Fibroblast of lung (primary cell): ENCODE results near the gene POLG2. TPM values are rescaled to one million over a fixed set of nuclear protein-coding genes. Genes with fewer than 3 reads are reported as not detected.

ENCODE experiments used
- DNase-seq, 2 donors: peaks; one replicate each; pipeline versions ENCODE4 v3.0.0 to v3.0.0-alpha.2; 2010; ENCODE audit warnings: low read depth in 2 of 2
- H2AFZ ChIP-seq: 2 replicates; pipeline ENCODE4 v1.5.1; 2012; ENCODE audit warnings: low read length, control low read depth, inconsistent platforms
- H3K27ac ChIP-seq: 2 replicates; pipeline ENCODE4 v1.5.1; 2011; ENCODE audit warnings: low read length, control low read depth; ENCODE audit not compliant: insufficient read depth
- H3K27me3 ChIP-seq: 2 replicates; pipeline ENCODE4 v1.5.1; 2011; ENCODE audit warnings: mild to moderate bottlenecking, low read length; ENCODE audit not compliant: control insufficient read depth, insufficient read depth
- H3K36me3 ChIP-seq: 2 replicates; pipeline ENCODE4 v1.5.1; 2011; ENCODE audit warnings: low read length; ENCODE audit not compliant: control insufficient read depth, insufficient read depth
- H3K4me1 ChIP-seq: 2 replicates; pipeline ENCODE4 v1.5.1; 2011; ENCODE audit warnings: low read length; ENCODE audit not compliant: control insufficient read depth, insufficient read depth; ENCODE audit errors: extremely low read depth
- H3K4me2 ChIP-seq: 2 replicates; pipeline ENCODE4 v1.5.1; 2011; ENCODE audit warnings: low read length, control low read depth; ENCODE audit not compliant: insufficient read depth; ENCODE audit errors: extremely low read depth
- H3K4me3 ChIP-seq, 4 experiments: fragments of 200-600 bp in 1 of 4; sonication (generic) in 1 of 4; replicated peaks in 1 of 4; 2 replicates each; pipeline ENCODE4 v1.5.1; 2011 to 2016; ENCODE audit warnings: low read length in 4 of 4, low read depth in 3 of 4, mild to moderate bottlenecking in 3 of 4, control low read depth in 2 of 4, inconsistent platforms in 1 of 4, mixed read lengths in 1 of 4; ENCODE audit not compliant: insufficient read depth in 1 of 4; ENCODE audit errors: control extremely low read depth in 1 of 4
- H3K79me2 ChIP-seq: 2 replicates; pipeline ENCODE4 v1.5.1; 2012; ENCODE audit warnings: mild to moderate bottlenecking, low read length, inconsistent platforms; ENCODE audit not compliant: control insufficient read depth, insufficient read depth
- H3K9ac ChIP-seq: 2 replicates; pipeline ENCODE4 v1.5.1; 2011; ENCODE audit warnings: mild to moderate bottlenecking, low read length, control low read depth; ENCODE audit not compliant: insufficient read depth
- H3K9me3 ChIP-seq: 2 replicates; pipeline ENCODE4 v1.5.1; 2012; ENCODE audit warnings: low read depth, low read length; ENCODE audit not compliant: control insufficient read depth, insufficient read depth
- H4K20me1 ChIP-seq: 2 replicates; pipeline ENCODE4 v1.5.1; 2011; ENCODE audit warnings: low read length; ENCODE audit not compliant: control insufficient read depth, insufficient read depth; ENCODE audit errors: extremely low read depth
- EZH2 ChIP-seq: IDR thresholded peaks from 2 replicates; pipeline ENCODE4 v1.5.1; 2012; ENCODE audit warnings: low read length, control low read depth, mild to moderate bottlenecking; ENCODE audit errors: missing control alignments
- polyA plus RNA-seq, 2 donors: library from polyadenylated mRNA; depleted of rRNA in 1 of 2; stranded (reverse) in 1 of 2; unstranded in 1 of 2; fragments of >200 nt; gene quantifications; 2 replicates each; pipeline ENCODE4 v1.2.1, GENCODE V29; 2011 to 2012; ENCODE audit warnings: missing spikeins in 1 of 2
- total RNA-seq: library from RNA; depleted of rRNA; stranded (reverse); fragments of >200 nt; gene quantifications from 2 replicates; pipeline ENCODE4 v1.2.1, GENCODE V29; 2014
- TF ChIP-seq, protein P1 (sequence below), 2 donors: IDR thresholded peaks in 1 of 2; conservative IDR thresholded peaks in 1 of 2; 1 replicate in 1 of 2; 2 replicates in 1 of 2; pipeline ENCODE4 v1.5.1; 2011 to 2012; ENCODE audit warnings: low read length in 2 of 2, control low read depth in 1 of 2, inconsistent platforms in 1 of 2, low read depth in 1 of 2, mild to moderate bottlenecking in 1 of 2

POLG2 gene
- total and polyA plus RNA-seq, 2 donors (not counting 1 experiment from before 2014, with no cell fraction given), result 6.9 to 21.3 TPM

DNA sequence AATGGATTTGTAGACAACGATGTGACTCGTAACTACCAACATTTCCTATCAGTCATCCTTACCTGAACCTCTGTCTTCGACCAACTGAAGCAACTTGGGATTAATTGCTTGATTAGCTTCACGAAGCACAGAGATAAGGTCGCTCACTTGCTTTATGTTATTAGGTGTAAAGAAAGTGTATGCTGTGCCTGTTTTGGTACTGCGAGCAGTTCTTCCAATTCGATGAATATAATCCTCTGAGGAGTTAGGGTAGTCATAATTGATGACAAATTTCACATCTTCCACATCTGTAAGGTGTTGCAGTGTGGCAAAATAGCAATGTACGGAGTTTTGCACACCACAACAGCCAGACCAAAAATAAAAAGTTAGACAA lies 3.6 kb upstream of the POLG2 start:
- TF ChIP-seq, protein P1, sequence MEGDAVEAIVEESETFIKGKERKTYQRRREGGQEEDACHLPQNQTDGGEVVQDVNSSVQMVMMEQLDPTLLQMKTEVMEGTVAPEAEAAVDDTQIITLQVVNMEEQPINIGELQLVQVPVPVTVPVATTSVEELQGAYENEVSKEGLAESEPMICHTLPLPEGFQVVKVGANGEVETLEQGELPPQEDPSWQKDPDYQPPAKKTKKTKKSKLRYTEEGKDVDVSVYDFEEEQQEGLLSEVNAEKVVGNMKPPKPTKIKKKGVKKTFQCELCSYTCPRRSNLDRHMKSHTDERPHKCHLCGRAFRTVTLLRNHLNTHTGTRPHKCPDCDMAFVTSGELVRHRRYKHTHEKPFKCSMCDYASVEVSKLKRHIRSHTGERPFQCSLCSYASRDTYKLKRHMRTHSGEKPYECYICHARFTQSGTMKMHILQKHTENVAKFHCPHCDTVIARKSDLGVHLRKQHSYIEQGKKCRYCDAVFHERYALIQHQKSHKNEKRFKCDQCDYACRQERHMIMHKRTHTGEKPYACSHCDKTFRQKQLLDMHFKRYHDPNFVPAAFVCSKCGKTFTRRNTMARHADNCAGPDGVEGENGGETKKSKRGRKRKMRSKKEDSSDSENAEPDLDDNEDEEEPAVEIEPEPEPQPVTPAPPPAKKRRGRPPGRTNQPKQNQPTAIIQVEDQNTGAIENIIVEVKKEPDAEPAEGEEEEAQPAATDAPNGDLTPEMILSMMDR (conservative IDR thresholded peaks at IDR 0.05 in 1 of 2, IDR thresholded peaks at IDR 0.05 in 1 of 2; ENCODE audit: low read depth in 1 of 2, low read length in 2 of 2), result no peak
- TF ChIP-seq EZH2, result no peak
- Histone ChIP-seq H3K79me2 (peaks cover 65% of the 10 kb centered on the region), H3K4me2 (no peak overlapping the region), H3K27ac (no peak overlapping the region), H3K4me3 (no peak overlapping the region), H3K9me3 (no peaks in the 10 kb centered on the region), H3K27me3 (no peaks in the 10 kb centered on the region), H3K4me1 (peaks cover 12% of the 10 kb centered on the region), H4K20me1 (peaks cover 15% of the 10 kb centered on the region), H2AFZ (no peak overlapping the region), H3K36me3 (peaks cover 29% of the 10 kb centered on the region), H3K9ac (no peak overlapping the region)
- DNase-seq, result no peak

GRCh38 chr17:64499805-64500486 lies 3.1 kb upstream of the POLG2 start:
- no peak overlapping the region for H3K9ac ChIP-seq
- no peak overlapping the region for H2AFZ ChIP-seq
- H4K20me1 ChIP-seq, result peaks cover 13% of the 10 kb centered on the region
- no peak overlapping the region for H3K4me3 ChIP-seq
- H3K9me3 ChIP-seq, result no peaks in the 10 kb centered on the region
- H3K27me3 ChIP-seq, result no peaks in the 10 kb centered on the region
- peaks cover 12% of the 10 kb centered on the region for H3K4me1 ChIP-seq
- peaks cover 63% of the 10 kb centered on the region for H3K79me2 ChIP-seq
- TF ChIP-seq, protein P1 (conservative IDR thresholded peaks at IDR 0.05 in 1 of 2, IDR thresholded peaks at IDR 0.05 in 1 of 2; ENCODE audit: low read depth in 1 of 2, low read length in 2 of 2), result no peak
- no peak overlapping the region for H3K4me2 ChIP-seq
- no peak overlapping the region for H3K27ac ChIP-seq
- H3K36me3 ChIP-seq, result peaks cover 29% of the 10 kb centered on the region
- DNase-seq, result peak in 1 of 2 donors; percentile 62

- no peak overlapping the region for H2AFZ ChIP-seq
- H3K9ac ChIP-seq, result no peak overlapping the region
- peaks cover 10% of the 10 kb centered on the region for H3K4me1 ChIP-seq
- H3K36me3 ChIP-seq, result peaks cover 26% of the 10 kb centered on the region
- no peaks in the 10 kb centered on the region for H3K9me3 ChIP-seq
- H3K27me3 ChIP-seq, result no peaks in the 10 kb centered on the region
- TF ChIP-seq, protein P1 (conservative IDR thresholded peaks at IDR 0.05 in 1 of 2, IDR thresholded peaks at IDR 0.05 in 1 of 2; ENCODE audit: low read depth in 1 of 2, low read length in 2 of 2), result no peak
- no peak for TF ChIP-seq EZH2
- H3K4me2 ChIP-seq, result no peak overlapping the region
- no peak overlapping the region for H3K27ac ChIP-seq
- peaks cover 5% of the 10 kb centered on the region for H4K20me1 ChIP-seq
- DNase-seq, result no peak
- no peak overlapping the region for H3K4me3 ChIP-seq
- H3K79me2 ChIP-seq, result peaks cover 51% of the 10 kb centered on the region
Observed at GRCh38 chr17:64498308-64499203, 1.7 kb upstream of the POLG2 start.
